Measurements from ENCODE around the gene KIF5B. TPM values are rescaled to one million over a fixed set of nuclear protein-coding genes. Genes with fewer than 3 reads are reported as not detected.

KIF5B gene
- total and polyA plus RNA-seq, 10 of the 15 experiments (the other 5 are each of a cell fraction or from before 2014, with no cell fraction given) = 14.7 to 47.4 (median 33.1) TPM

DNA sequence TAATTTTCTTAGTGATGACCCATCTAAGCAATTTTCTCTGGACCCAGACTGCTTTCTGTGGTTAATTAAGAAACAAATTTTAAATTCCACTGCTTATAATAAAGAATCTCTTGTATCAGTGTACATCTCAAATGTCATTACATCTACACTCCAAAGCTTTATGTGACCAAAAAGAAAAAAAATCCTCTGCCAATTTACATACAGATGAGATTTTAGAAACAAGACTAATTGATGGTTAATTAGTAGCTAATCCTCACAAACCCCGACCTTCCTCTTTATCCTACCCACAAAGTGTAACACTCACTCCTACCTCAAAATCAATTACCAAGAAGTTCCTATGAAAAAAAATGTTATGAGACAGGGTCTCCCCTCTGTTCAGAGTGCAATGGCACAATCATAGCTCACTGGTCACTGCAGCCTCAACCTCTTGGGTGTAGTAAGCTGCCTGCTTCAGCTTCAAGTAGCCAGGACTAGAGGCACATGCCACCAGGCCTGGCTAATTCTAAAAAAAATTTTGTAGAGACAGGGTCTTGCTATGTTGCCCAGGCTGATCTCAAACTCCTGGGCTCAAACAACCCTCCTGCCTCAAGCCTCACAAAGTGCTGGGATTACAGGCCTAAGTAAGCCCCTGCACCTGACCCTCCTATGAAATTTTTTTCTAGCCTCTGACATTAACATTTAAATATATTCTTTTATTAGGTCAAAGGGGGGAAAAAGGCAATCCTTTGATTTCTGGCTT is 14.8 kb downstream of the KIF5B start (continued):
- no peak for TF ChIP-seq FOS (IDR thresholded peaks at IDR 0.05; ENCODE audit: borderline replicate concordance, extremely low read depth, insufficient read length)
- no peak for TF ChIP-seq FOXK2 (IDR thresholded peaks at IDR 0.05)
- TF ChIP-seq NR2C2 (IDR thresholded peaks at IDR 0.05; ENCODE audit: borderline replicate concordance, control insufficient read depth, insufficient read length, low read depth) = no peak
- no peak for TF ChIP-seq CREM (IDR thresholded peaks at IDR 0.05; ENCODE audit: low read depth)
- TF ChIP-seq SMC3 (IDR thresholded peaks at IDR 0.05; ENCODE audit: borderline replicate concordance, low read length) = no peak
- TF ChIP-seq CREB1 (IDR thresholded peaks at IDR 0.05; ENCODE audit: low read depth) = no peak
- no peak for TF ChIP-seq RELB (IDR thresholded peaks at IDR 0.05; ENCODE audit: low read depth)
- TF ChIP-seq CEBPB (IDR thresholded peaks at IDR 0.05; ENCODE audit: borderline replicate concordance in 1 of 2, low read depth in 2 of 2, low read length in 2 of 2) = no peak
- TF ChIP-seq, protein P1, sequence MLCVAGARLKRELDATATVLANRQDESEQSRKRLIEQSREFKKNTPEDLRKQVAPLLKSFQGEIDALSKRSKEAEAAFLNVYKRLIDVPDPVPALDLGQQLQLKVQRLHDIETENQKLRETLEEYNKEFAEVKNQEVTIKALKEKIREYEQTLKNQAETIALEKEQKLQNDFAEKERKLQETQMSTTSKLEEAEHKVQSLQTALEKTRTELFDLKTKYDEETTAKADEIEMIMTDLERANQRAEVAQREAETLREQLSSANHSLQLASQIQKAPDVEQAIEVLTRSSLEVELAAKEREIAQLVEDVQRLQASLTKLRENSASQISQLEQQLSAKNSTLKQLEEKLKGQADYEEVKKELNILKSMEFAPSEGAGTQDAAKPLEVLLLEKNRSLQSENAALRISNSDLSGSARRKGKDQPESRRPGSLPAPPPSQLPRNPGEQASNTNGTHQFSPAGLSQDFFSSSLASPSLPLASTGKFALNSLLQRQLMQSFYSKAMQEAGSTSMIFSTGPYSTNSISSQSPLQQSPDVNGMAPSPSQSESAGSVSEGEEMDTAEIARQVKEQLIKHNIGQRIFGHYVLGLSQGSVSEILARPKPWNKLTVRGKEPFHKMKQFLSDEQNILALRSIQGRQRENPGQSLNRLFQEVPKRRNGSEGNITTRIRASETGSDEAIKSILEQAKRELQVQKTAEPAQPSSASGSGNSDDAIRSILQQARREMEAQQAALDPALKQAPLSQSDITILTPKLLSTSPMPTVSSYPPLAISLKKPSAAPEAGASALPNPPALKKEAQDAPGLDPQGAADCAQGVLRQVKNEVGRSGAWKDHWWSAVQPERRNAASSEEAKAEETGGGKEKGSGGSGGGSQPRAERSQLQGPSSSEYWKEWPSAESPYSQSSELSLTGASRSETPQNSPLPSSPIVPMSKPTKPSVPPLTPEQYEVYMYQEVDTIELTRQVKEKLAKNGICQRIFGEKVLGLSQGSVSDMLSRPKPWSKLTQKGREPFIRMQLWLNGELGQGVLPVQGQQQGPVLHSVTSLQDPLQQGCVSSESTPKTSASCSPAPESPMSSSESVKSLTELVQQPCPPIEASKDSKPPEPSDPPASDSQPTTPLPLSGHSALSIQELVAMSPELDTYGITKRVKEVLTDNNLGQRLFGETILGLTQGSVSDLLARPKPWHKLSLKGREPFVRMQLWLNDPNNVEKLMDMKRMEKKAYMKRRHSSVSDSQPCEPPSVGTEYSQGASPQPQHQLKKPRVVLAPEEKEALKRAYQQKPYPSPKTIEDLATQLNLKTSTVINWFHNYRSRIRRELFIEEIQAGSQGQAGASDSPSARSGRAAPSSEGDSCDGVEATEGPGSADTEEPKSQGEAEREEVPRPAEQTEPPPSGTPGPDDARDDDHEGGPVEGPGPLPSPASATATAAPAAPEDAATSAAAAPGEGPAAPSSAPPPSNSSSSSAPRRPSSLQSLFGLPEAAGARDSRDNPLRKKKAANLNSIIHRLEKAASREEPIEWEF (IDR thresholded peaks at IDR 0.05; ENCODE audit: insufficient replicate concordance, low read depth, low read length) = no peak
- TF ChIP-seq, protein P2, sequence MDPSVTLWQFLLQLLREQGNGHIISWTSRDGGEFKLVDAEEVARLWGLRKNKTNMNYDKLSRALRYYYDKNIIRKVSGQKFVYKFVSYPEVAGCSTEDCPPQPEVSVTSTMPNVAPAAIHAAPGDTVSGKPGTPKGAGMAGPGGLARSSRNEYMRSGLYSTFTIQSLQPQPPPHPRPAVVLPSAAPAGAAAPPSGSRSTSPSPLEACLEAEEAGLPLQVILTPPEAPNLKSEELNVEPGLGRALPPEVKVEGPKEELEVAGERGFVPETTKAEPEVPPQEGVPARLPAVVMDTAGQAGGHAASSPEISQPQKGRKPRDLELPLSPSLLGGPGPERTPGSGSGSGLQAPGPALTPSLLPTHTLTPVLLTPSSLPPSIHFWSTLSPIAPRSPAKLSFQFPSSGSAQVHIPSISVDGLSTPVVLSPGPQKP (IDR thresholded peaks at IDR 0.05; ENCODE audit: low read depth, low read length) = no peak
- TF ChIP-seq SUZ12 (IDR thresholded peaks at IDR 0.05; ENCODE audit: unreplicated experiment) = no peak
- TF ChIP-seq CBFB (IDR thresholded peaks at IDR 0.05; ENCODE audit: low read depth) = no peak
- no peak for TF ChIP-seq MEF2A (IDR thresholded peaks at IDR 0.05; ENCODE audit: insufficient read depth, low read depth, low read length)
- TF ChIP-seq NR2F1 (conservative IDR thresholded peaks at IDR 0.05) = 0 out of 2 replicates have a peak, but pooled peaks have one; percentile 32

Data from GM12878 (cell line).